Measurements from ENCODE around the gene NUDT8.

NUDT8 gene

DNA sequence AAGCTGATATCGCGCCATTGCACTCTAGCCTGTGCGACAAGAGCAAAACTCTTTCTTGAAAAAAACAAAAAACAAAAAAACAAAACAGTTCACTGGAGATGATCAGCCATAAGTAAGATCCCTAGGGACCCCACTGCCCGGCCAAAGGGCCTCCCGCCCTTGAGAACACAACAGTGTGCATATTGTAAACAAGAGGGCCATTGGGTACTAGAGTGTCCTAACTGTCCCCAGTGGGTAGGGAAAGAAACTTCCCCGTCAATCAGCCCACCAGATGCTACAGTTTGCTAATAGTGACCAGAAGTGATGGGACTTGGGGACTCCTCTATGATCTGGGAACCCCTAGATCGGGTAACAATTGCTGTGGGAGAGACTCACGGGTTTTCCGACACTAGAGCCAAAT lies 24.5 kb upstream of the NUDT8 start:
- Mint-ChIP-seq H3K27ac (no peak overlapping the region), H3K4me1 (peaks cover 9% of the 10 kb centered on the region), H3K4me3 (no peak overlapping the region), H3K9me3 (peaks cover 27% of the 10 kb centered on the region), H3K36me3 (ENCODE audit: low read depth) (no peaks in the 10 kb centered on the region), H3K27me3 (ENCODE audit: low read depth, poor library complexity) (peaks cover 8% of the 10 kb centered on the region)
- DNase-seq: no peak
- no peak for TF ChIP-seq CTCF (IDR thresholded peaks at IDR 0.05)

GRCh38 chr11:67652965-67653845 lies 23.5 kb upstream of the NUDT8 start:
- DNase-seq: no peak
- Mint-ChIP-seq H3K36me3 (ENCODE audit: low read depth) (no peaks in the 10 kb centered on the region), H3K27ac (no peak overlapping the region), H3K4me1 (peaks cover 9% of the 10 kb centered on the region), H3K27me3 (ENCODE audit: low read depth, poor library complexity) (peaks cover 5% of the 10 kb centered on the region), H3K4me3 (no peak overlapping the region), H3K9me3 (peaks cover 27% of the 10 kb centered on the region)
- no peak for TF ChIP-seq CTCF (IDR thresholded peaks at IDR 0.05)

- Mint-ChIP-seq H3K27ac (no peak overlapping the region), H3K36me3 (ENCODE audit: low read depth) (no peaks in the 10 kb centered on the region), H3K9me3 (peaks cover 22% of the 10 kb centered on the region), H3K4me1 (peaks cover 15% of the 10 kb centered on the region), H3K27me3 (ENCODE audit: low read depth, poor library complexity) (peaks cover 5% of the 10 kb centered on the region), H3K4me3 (no peak overlapping the region)
- TF ChIP-seq CTCF (IDR thresholded peaks at IDR 0.05): no peak
- no peak for DNase-seq
Observed at GRCh38 chr11:67651976-67652781, 22.4 kb upstream of the NUDT8 start.

GRCh38 chr11:67649634-67650510 lies 20.1 kb upstream of the NUDT8 start:
- DNase-seq: no peak
- H3K27ac Mint-ChIP-seq: no peak overlapping the region

More at GRCh38 chr11:67649634-67650510, 20.1 kb upstream of the NUDT8 start:
- peaks cover 8% of the 10 kb centered on the region for H3K9me3 Mint-ChIP-seq
- no peak overlapping the region for H3K4me3 Mint-ChIP-seq
- H3K4me1 Mint-ChIP-seq: peaks cover 21% of the 10 kb centered on the region
- H3K27me3 Mint-ChIP-seq (ENCODE audit: low read depth, poor library complexity): peaks cover 5% of the 10 kb centered on the region
- TF ChIP-seq CTCF (IDR thresholded peaks at IDR 0.05): no peak
- H3K36me3 Mint-ChIP-seq (ENCODE audit: low read depth): no peaks in the 10 kb centered on the region

All from nephron progenitor cell (in vitro differentiated cells).